Measurements from ENCODE around the gene NEMP2. TPM values are rescaled to one million over a fixed set of nuclear protein-coding genes. Genes with fewer than 3 reads are reported as not detected.

Gene NEMP2
- total RNA-seq, 2 donors from 2014 or later, result 3.2 to 3.6 TPM

DNA sequence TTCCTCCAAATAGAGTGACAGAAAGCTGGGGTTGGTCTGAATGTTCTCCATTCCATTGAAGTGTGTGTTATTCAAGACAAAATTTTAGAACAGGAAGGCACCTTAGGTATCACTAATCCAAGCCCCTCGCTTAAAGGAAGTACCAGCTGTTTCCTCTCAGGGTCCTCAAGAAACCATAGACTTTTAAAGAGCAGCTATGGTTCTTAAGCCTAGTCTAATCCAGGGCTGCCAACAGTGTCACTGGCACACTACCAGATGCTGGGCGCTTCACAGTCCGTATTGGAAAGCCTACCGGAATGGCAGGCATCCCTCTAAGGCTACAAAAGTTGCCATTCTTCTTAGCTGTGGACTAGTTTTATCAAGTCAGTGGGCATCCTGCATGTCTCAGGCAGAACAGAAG lies 1.9 kb downstream of the NEMP2 start:
- no peaks in the 10 kb centered on the region for H3K36me3 ChIP-seq
- H3K4me1 ChIP-seq (ENCODE audit: control insufficient read depth in 1 of 2, low read depth in 2 of 2), result peaks cover 10 to 34% of the 10 kb centered on the region in 2 donors
- no peak overlapping the region for H3K4me3 ChIP-seq
- DNase-seq (ENCODE audit: low spot score) (no peak), ATAC-seq (ENCODE audit: insufficient number of reproducible peaks, low FRiP score, low read depth) (no peak)
- H3K27me3 ChIP-seq (replicated peaks; ENCODE audit: insufficient read depth), result no peaks in the 10 kb centered on the region
- H3K9me3 ChIP-seq, result no peaks in the 10 kb centered on the region
- TF ChIP-seq, protein P1, sequence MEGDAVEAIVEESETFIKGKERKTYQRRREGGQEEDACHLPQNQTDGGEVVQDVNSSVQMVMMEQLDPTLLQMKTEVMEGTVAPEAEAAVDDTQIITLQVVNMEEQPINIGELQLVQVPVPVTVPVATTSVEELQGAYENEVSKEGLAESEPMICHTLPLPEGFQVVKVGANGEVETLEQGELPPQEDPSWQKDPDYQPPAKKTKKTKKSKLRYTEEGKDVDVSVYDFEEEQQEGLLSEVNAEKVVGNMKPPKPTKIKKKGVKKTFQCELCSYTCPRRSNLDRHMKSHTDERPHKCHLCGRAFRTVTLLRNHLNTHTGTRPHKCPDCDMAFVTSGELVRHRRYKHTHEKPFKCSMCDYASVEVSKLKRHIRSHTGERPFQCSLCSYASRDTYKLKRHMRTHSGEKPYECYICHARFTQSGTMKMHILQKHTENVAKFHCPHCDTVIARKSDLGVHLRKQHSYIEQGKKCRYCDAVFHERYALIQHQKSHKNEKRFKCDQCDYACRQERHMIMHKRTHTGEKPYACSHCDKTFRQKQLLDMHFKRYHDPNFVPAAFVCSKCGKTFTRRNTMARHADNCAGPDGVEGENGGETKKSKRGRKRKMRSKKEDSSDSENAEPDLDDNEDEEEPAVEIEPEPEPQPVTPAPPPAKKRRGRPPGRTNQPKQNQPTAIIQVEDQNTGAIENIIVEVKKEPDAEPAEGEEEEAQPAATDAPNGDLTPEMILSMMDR (IDR thresholded peaks at IDR 0.05), result no peak
- no peak overlapping the region for H3K27ac ChIP-seq

DNA sequence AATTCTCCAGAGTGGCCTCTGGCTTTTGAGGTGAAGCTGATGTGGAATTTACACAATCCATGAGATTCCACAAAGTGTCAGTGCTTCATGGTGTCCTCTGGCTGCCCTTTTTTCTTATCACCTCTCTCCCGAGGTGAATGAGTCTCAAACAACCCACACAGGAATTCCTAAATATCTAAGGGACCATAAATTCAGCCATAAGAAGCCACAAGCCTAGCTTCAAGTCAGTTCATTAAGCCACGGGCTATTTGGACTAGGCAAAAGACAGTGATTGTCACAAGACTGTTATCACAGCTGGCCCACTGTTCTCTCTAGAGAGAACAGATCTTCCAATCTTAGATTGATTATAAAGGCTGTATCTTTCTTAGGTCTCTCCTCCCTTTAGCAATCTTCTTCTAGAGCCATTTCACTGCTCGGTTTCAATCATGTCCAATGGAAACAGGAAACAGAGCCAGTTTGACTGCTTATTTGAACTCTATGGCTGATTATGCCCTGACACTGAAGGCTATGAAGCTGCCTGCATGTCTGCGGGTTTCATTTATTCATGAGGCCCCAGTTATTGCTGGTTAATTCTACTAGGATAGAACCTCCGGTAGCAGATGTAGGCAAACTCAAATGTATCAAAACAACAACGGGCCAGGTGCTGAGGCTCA lies 4.1 kb downstream of the NEMP2 start:
- H3K27ac ChIP-seq, result no peak overlapping the region

DNA sequence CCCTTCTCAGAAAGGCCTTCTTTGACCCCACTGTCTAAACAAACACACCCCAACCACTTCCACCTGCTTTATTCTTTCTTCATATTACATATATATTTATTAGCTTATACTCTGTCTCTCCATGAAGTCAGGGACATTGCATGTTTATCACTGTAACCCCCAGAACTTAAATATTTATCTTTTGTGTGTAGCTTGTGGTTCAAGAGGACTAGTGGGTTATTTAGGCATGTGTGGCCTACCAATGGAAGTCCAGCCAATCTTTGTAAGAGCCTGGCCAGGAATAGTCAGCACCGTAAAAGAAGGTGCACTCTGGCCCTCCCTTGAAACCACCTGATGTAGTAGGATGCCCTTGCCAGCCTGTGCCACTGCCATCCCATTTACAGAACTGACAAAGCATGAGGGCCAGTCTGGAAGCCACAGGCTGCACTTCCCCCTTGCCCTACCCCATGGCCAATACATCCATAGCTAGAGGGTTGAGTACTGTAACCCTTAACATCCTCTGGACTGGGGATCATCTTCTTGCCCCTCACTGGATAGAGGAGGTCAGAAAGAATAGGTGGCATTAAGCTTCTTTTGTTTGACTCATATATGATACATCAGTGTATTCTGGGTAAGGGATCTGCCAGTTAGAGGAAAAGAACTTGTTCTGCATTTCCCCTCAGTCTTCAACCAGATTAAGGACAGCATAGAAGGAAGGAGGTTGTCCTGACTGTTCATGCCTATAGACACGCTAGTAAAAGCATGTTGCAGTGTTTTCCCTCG lies 4.9 kb downstream of the NEMP2 start:
- no peaks in the 10 kb centered on the region for H3K36me3 ChIP-seq
- no peak for DNase-seq (ENCODE audit: low spot score)
- TF ChIP-seq, protein P1 (IDR thresholded peaks at IDR 0.05), result no peak
- H3K4me1 ChIP-seq (ENCODE audit: control insufficient read depth in 1 of 2, low read depth in 2 of 2), result peaks cover 10 to 24% of the 10 kb centered on the region in 2 donors
- H3K27me3 ChIP-seq (replicated peaks; ENCODE audit: insufficient read depth), result no peaks in the 10 kb centered on the region
- no peak overlapping the region for H3K4me3 ChIP-seq
- no peaks in the 10 kb centered on the region for H3K9me3 ChIP-seq
- no peak for ATAC-seq (ENCODE audit: insufficient number of reproducible peaks, low FRiP score, low read depth)
- no peak overlapping the region for H3K27ac ChIP-seq

More for the DNA sequence above, 4.1 kb downstream of the NEMP2 start:
- Histone ChIP-seq H3K36me3 (no peaks in the 10 kb centered on the region), H3K9me3 (no peaks in the 10 kb centered on the region), H3K27me3 (replicated peaks; ENCODE audit: insufficient read depth) (no peaks in the 10 kb centered on the region), H3K4me1 (ENCODE audit: control insufficient read depth in 1 of 2, low read depth in 2 of 2) (peaks cover 10 to 25% of the 10 kb centered on the region in 2 donors), H3K4me3 (no peak overlapping the region)
- DNase-seq (ENCODE audit: low spot score) (no peak), ATAC-seq (ENCODE audit: insufficient number of reproducible peaks, low FRiP score, low read depth) (no peak)
- TF ChIP-seq, protein P1 (IDR thresholded peaks at IDR 0.05), result no peak

DNA sequence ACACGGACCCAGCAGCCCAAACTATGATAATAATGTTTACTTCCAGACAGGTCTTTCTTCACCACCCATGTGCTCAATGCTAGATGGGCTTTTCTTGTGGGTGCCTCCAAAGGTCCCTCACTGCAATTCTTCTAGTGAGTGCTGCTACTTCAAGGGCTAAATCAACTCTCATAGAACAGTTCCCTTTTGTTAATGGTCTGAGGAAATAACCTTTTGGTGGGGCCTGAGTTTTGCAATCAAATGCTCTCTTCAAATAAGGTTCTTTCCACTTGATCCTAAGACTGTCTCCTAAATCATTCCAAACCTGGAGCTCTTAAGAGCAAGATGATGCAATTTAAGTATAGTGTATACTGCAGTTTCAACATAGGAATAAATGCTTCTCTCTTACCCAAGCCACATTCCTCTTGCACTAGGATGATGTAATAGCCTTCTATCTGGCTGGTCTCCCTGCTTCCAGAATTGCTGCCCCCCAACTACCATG lies 6.0 kb downstream of the NEMP2 start:
- ATAC-seq (ENCODE audit: insufficient number of reproducible peaks, low FRiP score, low read depth) (no peak), DNase-seq (ENCODE audit: low spot score) (no peak)
- Histone ChIP-seq H3K4me1 (ENCODE audit: control insufficient read depth in 1 of 2, low read depth in 2 of 2) (peaks cover 10 to 21% of the 10 kb centered on the region in 2 donors), H3K27ac (no peak overlapping the region), H3K27me3 (replicated peaks; ENCODE audit: insufficient read depth) (no peaks in the 10 kb centered on the region), H3K4me3 (no peak overlapping the region), H3K36me3 (no peaks in the 10 kb centered on the region), H3K9me3 (no peaks in the 10 kb centered on the region)
- TF ChIP-seq, protein P1 (IDR thresholded peaks at IDR 0.05), result no peak

DNA sequence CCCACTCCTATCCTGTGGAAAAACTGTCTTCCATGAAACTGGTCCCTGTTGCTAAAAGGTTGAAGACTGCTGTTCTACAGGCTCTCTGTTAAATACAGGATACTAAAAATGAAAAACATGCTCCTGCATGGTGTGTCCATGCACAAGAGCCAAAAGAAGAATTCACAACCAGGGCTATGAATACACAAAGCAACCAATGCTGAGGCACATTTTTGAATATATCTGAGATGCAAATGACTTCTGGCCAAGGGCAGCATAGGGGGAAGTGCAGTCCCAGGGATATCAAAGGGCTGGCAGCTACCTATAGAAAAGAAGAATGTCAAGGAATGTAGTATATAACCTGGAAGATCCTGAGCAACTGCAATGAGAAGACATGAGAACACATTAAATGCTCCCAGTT lies 6.6 kb downstream of the NEMP2 start:
- TF ChIP-seq, protein P1 (IDR thresholded peaks at IDR 0.05), result no peak
- H3K4me3 ChIP-seq, result no peak overlapping the region
- no peak for DNase-seq (ENCODE audit: low spot score)
- no peak overlapping the region for H3K27ac ChIP-seq
- no peaks in the 10 kb centered on the region for H3K36me3 ChIP-seq
- no peaks in the 10 kb centered on the region for H3K27me3 ChIP-seq (replicated peaks; ENCODE audit: insufficient read depth)
- peaks cover 10 to 16% of the 10 kb centered on the region in 2 donors for H3K4me1 ChIP-seq (ENCODE audit: control insufficient read depth in 1 of 2, low read depth in 2 of 2)
- no peak for ATAC-seq (ENCODE audit: insufficient number of reproducible peaks, low FRiP score, low read depth)
- no peaks in the 10 kb centered on the region for H3K9me3 ChIP-seq

Measured in thoracic aorta (tissue), 2 donors.